GM12878 (cell line): ENCODE data around the gene CDKN1B. TPM values are rescaled to one million over a fixed set of nuclear protein-coding genes. Genes with fewer than 3 reads are reported as not detected.

Experiments
- CHD2 ChIP-seq: IDR thresholded peaks from 2 replicates; pipeline ENCODE4 v1.6.1; 2011; ENCODE audit warnings: low read depth, low read length, improper control_type of control experiment, borderline replicate concordance
- E4F1 ChIP-seq: fragments of 450-650 bp; IDR thresholded peaks from 2 replicates; pipeline ENCODE4 v1.6.1; 2018; ENCODE audit warnings: borderline replicate concordance, mild to moderate bottlenecking; ENCODE audit not compliant: partially characterized antibody
- FOXK2 ChIP-seq: fragments of 450-650 bp; IDR thresholded peaks from 2 replicates; pipeline ENCODE4 v1.6.1; 2017; ENCODE audit warnings: mild to moderate bottlenecking, moderate library complexity
- HDAC2 ChIP-seq: fragments of 200-600 bp; sonication (generic); IDR thresholded peaks from 2 replicates; pipeline ENCODE4 v1.6.1; 2017
- HSF1 ChIP-seq: fragments of 150-350 bp; IDR thresholded peaks from 2 replicates; pipeline ENCODE4 v1.6.1; 2014; ENCODE audit warnings: mild to moderate bottlenecking, low read depth, low read length
- NR2C2 ChIP-seq: IDR thresholded peaks from 2 replicates; pipeline ENCODE4 v1.6.1; 2011; ENCODE audit warnings: borderline replicate concordance, low read depth; ENCODE audit not compliant: control insufficient read depth, insufficient read length
- NR2F1 ChIP-seq: fragments of 450-650 bp; conservative IDR thresholded peaks from 2 replicates; pipeline ENCODE4 v1.6.1; 2017; ENCODE audit warnings: mild to moderate bottlenecking
- RELA ChIP-seq: fragments of 450-650 bp; IDR thresholded peaks from 2 replicates; pipeline ENCODE4 v1.8.0; 2014; ENCODE audit warnings: borderline replicate concordance; ENCODE audit not compliant: partially characterized antibody
- SKIL ChIP-seq: fragments of 450-650 bp; IDR thresholded peaks from 2 replicates; pipeline ENCODE4 v1.6.1; 2017; ENCODE audit warnings: mild to moderate bottlenecking, low read depth, inconsistent platforms; ENCODE audit not compliant: poor library complexity, severe bottlenecking
- TCF12 ChIP-seq: IDR thresholded peaks from 2 replicates; pipeline ENCODE4 v1.6.1; 2011; ENCODE audit warnings: low read depth, mild to moderate bottlenecking, low read length
- TCF3 ChIP-seq: IDR thresholded peaks from 2 replicates; pipeline ENCODE4 v1.6.1; 2012; ENCODE audit warnings: low read depth, mild to moderate bottlenecking, low read length, borderline replicate concordance; ENCODE audit not compliant: insufficient read depth
- ZNF24 ChIP-seq: fragments of 450-650 bp; IDR thresholded peaks from 2 replicates; pipeline ENCODE4 v1.6.1; 2017; ENCODE audit warnings: antibody characterized with exemption, mild to moderate bottlenecking
- ZNF274 ChIP-seq: IDR thresholded peaks from one replicate; pipeline ENCODE4 v1.8.0; 2011; ENCODE audit not compliant: insufficient read length, insufficient read depth
- polyA plus RNA-seq, 11 experiments: library from polyadenylated mRNA; depleted of rRNA in 4 of 11; unstranded in 6 of 11; stranded (reverse) in 5 of 11; fragments of >200 nt; fragmentation: Nextera tagmentation in 4 of 11; fragmentation: Illumina TruSeq in 1 of 11; extraction: Ambion mirVana in 4 of 11; extraction: Trizol in 1 of 11; gene quantifications; 1 replicate in 1 of 11; 2 replicates in 10 of 11; pipeline versions ENCODE4 v1.2.1 to v1.2.3, GENCODE V29; 2011 to 2016; ENCODE audit warnings: inconsistent platforms in 2 of 11, missing spikeins in 2 of 11, low read depth in 1 of 11
- total RNA-seq, 4 experiments: library from RNA; depleted of rRNA in 3 of 4; stranded (reverse); fragments of >200 nt in 3 of 4; fragmentation: Illumina TruSeq in 1 of 4; extraction: Trizol in 1 of 4; gene quantifications; 2 replicates each; pipeline versions ENCODE4 v1.2.1 to v1.2.3, GENCODE V29; 2013 to 2021
- TF ChIP-seq, protein P1 (sequence below): IDR thresholded peaks from 2 replicates; pipeline ENCODE4 v1.6.1; 2012; ENCODE audit warnings: low read length, inconsistent platforms
- TF ChIP-seq, protein P2 (sequence below): fragments of 450-650 bp; IDR thresholded peaks from 2 replicates; pipeline ENCODE4 v1.6.1; 2014; ENCODE audit warnings: mild to moderate bottlenecking
- TF ChIP-seq, protein P3 (sequence below): fragments of 450-650 bp; IDR thresholded peaks from 2 replicates; pipeline ENCODE4 v1.6.1; 2016; ENCODE audit warnings: mild to moderate bottlenecking, moderate library complexity, borderline replicate concordance

CDKN1B gene
- total and polyA plus RNA-seq, 10 of the 15 experiments (the other 5 are each of a cell fraction or from before 2014, with no cell fraction given) = 4.2 to 39.1 (median 23.1) TPM

DNA sequence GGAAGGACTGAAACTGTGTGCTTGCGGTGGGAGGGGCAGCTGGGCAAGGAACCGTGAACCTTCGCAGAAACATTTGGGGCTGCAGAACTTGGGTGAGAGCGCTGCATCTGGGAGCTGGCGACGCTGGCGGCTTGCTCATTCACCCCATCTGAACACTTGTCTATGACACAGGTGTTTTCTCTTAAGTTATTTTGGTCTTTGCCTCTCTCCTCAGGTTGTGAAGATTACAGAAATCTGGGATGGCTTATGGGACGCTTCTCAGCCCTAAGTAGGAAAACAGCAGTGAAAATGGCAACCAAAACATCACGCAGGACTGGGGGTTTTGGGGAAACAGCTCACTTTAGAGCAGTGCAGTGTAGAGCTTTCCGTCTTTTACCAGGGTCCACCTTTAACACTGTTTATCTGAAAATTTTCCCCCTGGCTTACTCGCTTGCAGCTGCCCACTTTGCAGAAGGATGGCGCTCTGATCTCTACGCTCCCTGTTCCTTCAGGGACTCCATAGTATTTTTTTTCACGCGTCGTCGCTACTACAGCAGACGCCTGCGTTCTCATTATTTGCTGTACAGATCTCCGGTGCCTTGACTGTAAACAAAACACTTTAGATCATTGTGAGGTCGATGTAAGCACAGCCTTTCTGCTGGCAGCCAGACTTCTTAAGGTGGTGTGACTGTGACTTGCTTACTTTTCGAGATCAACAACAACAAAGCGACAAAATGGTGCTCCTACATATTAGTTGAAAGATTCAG is 2.7 kb upstream of the CDKN1B start (continued):
- TF ChIP-seq, protein P1, sequence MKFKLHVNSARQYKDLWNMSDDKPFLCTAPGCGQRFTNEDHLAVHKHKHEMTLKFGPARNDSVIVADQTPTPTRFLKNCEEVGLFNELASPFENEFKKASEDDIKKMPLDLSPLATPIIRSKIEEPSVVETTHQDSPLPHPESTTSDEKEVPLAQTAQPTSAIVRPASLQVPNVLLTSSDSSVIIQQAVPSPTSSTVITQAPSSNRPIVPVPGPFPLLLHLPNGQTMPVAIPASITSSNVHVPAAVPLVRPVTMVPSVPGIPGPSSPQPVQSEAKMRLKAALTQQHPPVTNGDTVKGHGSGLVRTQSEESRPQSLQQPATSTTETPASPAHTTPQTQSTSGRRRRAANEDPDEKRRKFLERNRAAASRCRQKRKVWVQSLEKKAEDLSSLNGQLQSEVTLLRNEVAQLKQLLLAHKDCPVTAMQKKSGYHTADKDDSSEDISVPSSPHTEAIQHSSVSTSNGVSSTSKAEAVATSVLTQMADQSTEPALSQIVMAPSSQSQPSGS = no peak
- TF ChIP-seq CHD2 (no peak), NR2C2 (no peak), E4F1 (no peak), FOXK2 (no peak), TCF3 (peak; percentile 36; the same call in 1 of the 2 replicates), HSF1 (no peak), ZNF274 (no peak), SKIL (no peak), NR2F1 (no peak), TCF12 (0 out of 2 replicates have a peak, but pooled peaks have one; percentile 41), ZNF24 (no peak), HDAC2 (no peak), RELA (no peak)
- TF ChIP-seq, protein P2, sequence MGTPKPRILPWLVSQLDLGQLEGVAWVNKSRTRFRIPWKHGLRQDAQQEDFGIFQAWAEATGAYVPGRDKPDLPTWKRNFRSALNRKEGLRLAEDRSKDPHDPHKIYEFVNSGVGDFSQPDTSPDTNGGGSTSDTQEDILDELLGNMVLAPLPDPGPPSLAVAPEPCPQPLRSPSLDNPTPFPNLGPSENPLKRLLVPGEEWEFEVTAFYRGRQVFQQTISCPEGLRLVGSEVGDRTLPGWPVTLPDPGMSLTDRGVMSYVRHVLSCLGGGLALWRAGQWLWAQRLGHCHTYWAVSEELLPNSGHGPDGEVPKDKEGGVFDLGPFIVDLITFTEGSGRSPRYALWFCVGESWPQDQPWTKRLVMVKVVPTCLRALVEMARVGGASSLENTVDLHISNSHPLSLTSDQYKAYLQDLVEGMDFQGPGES = no peak
- TF ChIP-seq, protein P3, sequence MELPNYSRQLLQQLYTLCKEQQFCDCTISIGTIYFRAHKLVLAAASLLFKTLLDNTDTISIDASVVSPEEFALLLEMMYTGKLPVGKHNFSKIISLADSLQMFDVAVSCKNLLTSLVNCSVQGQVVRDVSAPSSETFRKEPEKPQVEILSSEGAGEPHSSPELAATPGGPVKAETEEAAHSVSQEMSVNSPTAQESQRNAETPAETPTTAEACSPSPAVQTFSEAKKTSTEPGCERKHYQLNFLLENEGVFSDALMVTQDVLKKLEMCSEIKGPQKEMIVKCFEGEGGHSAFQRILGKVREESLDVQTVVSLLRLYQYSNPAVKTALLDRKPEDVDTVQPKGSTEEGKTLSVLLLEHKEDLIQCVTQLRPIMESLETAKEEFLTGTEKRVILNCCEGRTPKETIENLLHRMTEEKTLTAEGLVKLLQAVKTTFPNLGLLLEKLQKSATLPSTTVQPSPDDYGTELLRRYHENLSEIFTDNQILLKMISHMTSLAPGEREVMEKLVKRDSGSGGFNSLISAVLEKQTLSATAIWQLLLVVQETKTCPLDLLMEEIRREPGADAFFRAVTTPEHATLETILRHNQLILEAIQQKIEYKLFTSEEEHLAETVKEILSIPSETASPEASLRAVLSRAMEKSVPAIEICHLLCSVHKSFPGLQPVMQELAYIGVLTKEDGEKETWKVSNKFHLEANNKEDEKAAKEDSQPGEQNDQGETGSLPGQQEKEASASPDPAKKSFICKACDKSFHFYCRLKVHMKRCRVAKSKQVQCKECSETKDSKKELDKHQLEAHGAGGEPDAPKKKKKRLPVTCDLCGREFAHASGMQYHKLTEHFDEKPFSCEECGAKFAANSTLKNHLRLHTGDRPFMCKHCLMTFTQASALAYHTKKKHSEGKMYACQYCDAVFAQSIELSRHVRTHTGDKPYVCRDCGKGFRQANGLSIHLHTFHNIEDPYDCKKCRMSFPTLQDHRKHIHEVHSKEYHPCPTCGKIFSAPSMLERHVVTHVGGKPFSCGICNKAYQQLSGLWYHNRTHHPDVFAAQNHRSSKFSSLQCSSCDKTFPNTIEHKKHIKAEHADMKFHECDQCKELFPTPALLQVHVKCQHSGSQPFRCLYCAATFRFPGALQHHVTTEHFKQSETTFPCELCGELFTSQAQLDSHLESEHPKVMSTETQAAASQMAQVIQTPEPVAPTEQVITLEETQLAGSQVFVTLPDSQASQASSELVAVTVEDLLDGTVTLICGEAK = no peak
